GM12875 (cell line): Measurements from ENCODE around the gene GAGE10.

Source experiments
- H3K4me3 ChIP-seq: one replicate; pipeline ENCODE4 v1.5.1; 2011; ENCODE audit warnings: low read depth, low read length, control low read depth
- TF ChIP-seq, protein P1 (sequence below): IDR thresholded peaks from 2 replicates; pipeline ENCODE4 v1.5.1; 2011; ENCODE audit warnings: low read depth, mild to moderate bottlenecking, control low read depth, inconsistent platforms, low read length, moderate library complexity, borderline replicate concordance; ENCODE audit not compliant: insufficient read depth

GAGE10 gene

GRCh38 chrX:49303346-49303745 lies at the start of gene GAGE10:
Gene GAGE10, plus strand, starts transcription at chrX:49303646. Its CDS starts 1,214 bp downstream, at chrX:49304860.
- no peak within 1 kb of the TSS for H3K4me3 ChIP-seq
- TF ChIP-seq, protein P1, sequence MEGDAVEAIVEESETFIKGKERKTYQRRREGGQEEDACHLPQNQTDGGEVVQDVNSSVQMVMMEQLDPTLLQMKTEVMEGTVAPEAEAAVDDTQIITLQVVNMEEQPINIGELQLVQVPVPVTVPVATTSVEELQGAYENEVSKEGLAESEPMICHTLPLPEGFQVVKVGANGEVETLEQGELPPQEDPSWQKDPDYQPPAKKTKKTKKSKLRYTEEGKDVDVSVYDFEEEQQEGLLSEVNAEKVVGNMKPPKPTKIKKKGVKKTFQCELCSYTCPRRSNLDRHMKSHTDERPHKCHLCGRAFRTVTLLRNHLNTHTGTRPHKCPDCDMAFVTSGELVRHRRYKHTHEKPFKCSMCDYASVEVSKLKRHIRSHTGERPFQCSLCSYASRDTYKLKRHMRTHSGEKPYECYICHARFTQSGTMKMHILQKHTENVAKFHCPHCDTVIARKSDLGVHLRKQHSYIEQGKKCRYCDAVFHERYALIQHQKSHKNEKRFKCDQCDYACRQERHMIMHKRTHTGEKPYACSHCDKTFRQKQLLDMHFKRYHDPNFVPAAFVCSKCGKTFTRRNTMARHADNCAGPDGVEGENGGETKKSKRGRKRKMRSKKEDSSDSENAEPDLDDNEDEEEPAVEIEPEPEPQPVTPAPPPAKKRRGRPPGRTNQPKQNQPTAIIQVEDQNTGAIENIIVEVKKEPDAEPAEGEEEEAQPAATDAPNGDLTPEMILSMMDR, result no peak

- TF ChIP-seq, protein P1, result no peak
- no peak overlapping the region for H3K4me3 ChIP-seq
Measured at GRCh38 chrX:49254639-49255038, 48.8 kb upstream of the GAGE10 start.

DNA sequence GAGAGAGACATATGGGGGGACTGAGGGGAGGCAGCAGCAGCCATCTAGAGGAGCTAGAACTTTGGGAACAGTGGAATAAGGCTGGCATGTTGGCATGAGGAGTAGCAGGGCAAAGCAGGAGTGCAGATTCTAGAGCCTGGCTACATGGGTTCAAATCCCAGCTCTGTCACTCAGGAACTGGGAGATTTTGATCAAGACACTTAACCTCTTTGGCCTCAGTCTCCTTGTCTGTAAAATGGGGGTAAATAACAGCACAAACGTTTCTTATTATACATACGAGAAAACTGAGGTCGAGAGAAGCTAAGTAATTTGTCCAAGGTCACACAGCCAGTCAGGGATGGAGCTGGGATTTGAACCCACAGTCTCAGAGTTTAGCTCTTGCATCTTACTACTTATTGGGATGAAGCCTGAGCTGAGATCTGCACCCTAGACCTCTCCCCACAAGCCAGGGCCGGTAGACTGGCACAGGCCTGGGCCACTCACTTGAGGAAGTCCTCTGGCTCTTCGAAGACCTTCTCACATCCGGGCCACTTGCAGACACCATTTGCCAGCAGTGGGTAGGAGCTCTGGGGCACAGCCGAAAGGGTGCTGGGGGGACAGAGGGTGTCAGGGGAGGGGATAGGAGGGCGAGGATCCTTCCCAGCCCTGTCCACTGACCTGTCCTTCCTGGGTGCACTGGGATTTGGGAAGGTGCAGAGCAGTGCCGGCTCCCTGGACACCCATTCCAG lies 47.0 kb upstream of the GAGE10 start:
- TF ChIP-seq, protein P1, result no peak
- H3K4me3 ChIP-seq, result no peak overlapping the region

DNA sequence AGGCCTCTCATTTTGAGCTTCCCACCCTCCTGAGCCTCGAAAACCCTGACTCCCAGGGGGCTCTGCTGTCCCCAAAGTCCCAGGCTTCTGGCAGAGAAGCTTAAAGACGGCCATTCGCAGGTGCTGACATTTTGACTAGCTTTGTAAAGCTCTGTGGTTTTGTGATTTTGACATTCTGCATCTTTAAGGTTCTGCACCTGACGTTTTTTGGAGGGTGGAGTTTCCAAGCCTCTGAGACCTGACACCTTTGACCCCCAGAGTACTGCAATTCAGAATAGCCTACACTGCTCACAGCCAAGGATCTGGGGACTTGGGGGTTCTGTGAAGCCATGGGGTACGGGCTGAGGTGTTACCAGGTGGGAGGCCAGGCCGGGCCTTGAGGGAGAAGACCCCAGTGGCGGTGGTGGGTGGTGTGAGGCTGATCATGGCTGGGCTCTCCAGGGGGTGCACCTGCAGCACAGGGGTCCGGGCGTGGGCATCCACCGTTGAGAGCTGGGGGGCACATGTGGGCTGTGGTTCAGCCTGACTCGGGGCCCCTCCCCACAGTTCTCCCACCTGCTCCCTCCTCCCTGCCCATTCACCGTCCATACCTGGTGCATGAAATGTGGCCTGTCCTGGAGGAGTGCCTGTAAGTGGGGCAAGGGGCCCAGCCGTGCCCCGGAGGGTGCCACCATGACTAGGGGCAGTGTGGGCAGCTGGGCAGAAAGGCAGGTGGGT lies 46.2 kb upstream of the GAGE10 start:
- TF ChIP-seq, protein P1, result no peak
- no peak overlapping the region for H3K4me3 ChIP-seq

- TF ChIP-seq, protein P1, result no peak
- H3K4me3 ChIP-seq, result no peak overlapping the region
Measured at GRCh38 chrX:49257846-49258748, 45.3 kb upstream of the GAGE10 start.

DNA sequence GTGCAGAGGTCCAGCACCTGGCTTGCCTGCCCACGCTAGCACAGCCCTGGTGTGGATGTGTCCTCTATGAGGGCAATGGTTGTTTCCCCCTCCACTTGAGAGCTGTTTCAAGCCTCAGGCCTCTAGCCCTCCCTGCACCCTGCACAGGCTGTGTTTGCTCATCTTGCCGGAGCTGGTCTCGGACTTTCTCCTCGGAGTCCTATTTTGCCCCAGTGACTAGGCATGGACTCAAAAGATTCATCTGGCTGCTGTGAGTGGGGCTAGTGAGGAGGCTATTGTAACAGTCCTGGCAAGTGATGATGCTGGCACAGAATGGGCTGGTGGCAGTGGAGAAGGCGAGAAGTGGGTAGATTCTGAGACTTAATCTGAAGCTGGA lies 44.7 kb upstream of the GAGE10 start:
- TF ChIP-seq, protein P1, result no peak
- no peak overlapping the region for H3K4me3 ChIP-seq
